Spleen (tissue), 11 donors: ENCODE results near the gene NFIA. TPM values are rescaled to one million over a fixed set of nuclear protein-coding genes. Genes with fewer than 3 reads are reported as not detected.
A peak's percentile ranks its signal among the peaks of the same experiment; 100 is the strongest.

Source experiments
- DNase-seq: peaks from one replicate; pipeline ENCODE4 v3.0.0-alpha.2; 2020
- H3K27ac ChIP-seq, 8 donors: fragments of 200-600 bp; sonication (generic) in 7 of 8; 1 replicate in 4 of 8; 2 replicates in 4 of 8; pipeline versions ENCODE4 v1.5.0 to v1.8.0; 2016 to 2021; ENCODE audit warnings: inconsistent platforms in 4 of 8, mild to moderate bottlenecking in 4 of 8, moderate library complexity in 1 of 8
- H3K27me3 ChIP-seq, 7 donors: fragments of 200-600 bp; sonication (generic) in 6 of 7; replicated peaks in 1 of 7; 1 replicate in 4 of 7; 2 replicates in 3 of 7; pipeline versions ENCODE4 v1.5.0 to v1.8.0; 2016 to 2021; ENCODE audit warnings: inconsistent platforms in 3 of 7, mild to moderate bottlenecking in 1 of 7
- H3K36me3 ChIP-seq, 6 donors: fragments of 200-600 bp; sonication (generic) in 5 of 6; 1 replicate in 4 of 6; 2 replicates in 2 of 6; pipeline versions ENCODE4 v1.5.0 to v1.8.0; 2016 to 2021; ENCODE audit warnings: inconsistent platforms in 2 of 6
- H3K4me1 ChIP-seq, 6 donors: fragments of 200-600 bp; sonication (generic) in 5 of 6; 1 replicate in 3 of 6; 2 replicates in 3 of 6; pipeline versions ENCODE4 v1.5.0 to v1.8.0; 2016 to 2021; ENCODE audit warnings: inconsistent platforms in 3 of 6
- H3K4me3 ChIP-seq, 8 donors: fragments of 200-600 bp; sonication (generic) in 7 of 8; 1 replicate in 4 of 8; 2 replicates in 4 of 8; pipeline versions ENCODE4 v1.5.0 to v1.8.0; 2016 to 2021; ENCODE audit warnings: inconsistent platforms in 4 of 8, mild to moderate bottlenecking in 4 of 8, moderate library complexity in 2 of 8
- H3K9me3 ChIP-seq, 8 donors: fragments of 200-600 bp; sonication (generic) in 7 of 8; 1 replicate in 4 of 8; 2 replicates in 4 of 8; pipeline versions ENCODE4 v1.5.0 to v1.8.0; 2016 to 2021; ENCODE audit warnings: inconsistent platforms in 4 of 8
- CTCF ChIP-seq, 11 experiments: fragments of 200-600 bp in 7 of 11; fragments of 450-650 bp in 4 of 11; sonication (generic) in 4 of 11; IDR thresholded peaks in 8 of 11; conservative IDR thresholded peaks in 3 of 11; 1 replicate in 7 of 11; 2 replicates in 4 of 11; pipeline versions ENCODE4 v1.4.0 to v1.8.0; 2016 to 2021; ENCODE audit warnings: antibody characterized with exemption in 11 of 11, inconsistent platforms in 4 of 11, mild to moderate bottlenecking in 1 of 11
- POLR2A ChIP-seq, 3 donors: fragments of 450-650 bp; IDR thresholded peaks; one replicate each; pipeline ENCODE4 v1.5.1; 2017; ENCODE audit warnings: antibody characterized with exemption in 3 of 3, mild to moderate bottlenecking in 1 of 3
- POLR2AphosphoS5 ChIP-seq, 3 donors: sonication (generic); formaldehyde crosslinking; IDR thresholded peaks; one replicate each; pipeline ENCODE4 v1.5.1; 2017; ENCODE audit warnings: antibody characterized with exemption in 3 of 3
- WGBS, 5 donors: extraction: QIAGEN DNeasy Blood & Tissue Kit in 3 of 5; methylation state at CpG; one replicate each; pipeline versions ENCODE4 v1.1.5 to v1.1.7; 2013 to 2018; 5-methylcytosine and 5-hydroxymethylcytosine counted together
- intact Hi-C: fragments of 100-400 bp; cut with DNase I; formaldehyde crosslinking; loops from one replicate; pipeline ENCODE4 v1.15.0; 2023; ENCODE audit warnings: low total_unique reads
- polyA plus RNA-seq, 3 donors: library from polyadenylated mRNA; stranded (reverse); fragments of 200-250 nt; gene quantifications; one replicate each; pipeline ENCODE4 v1.2.1, GENCODE V29; 2013
- total RNA-seq, 7 donors: library from RNA; depleted of rRNA in 3 of 7; stranded (reverse); fragments of >200 nt in 3 of 7; fragmentation: NEBNext Ultra II Directional in 4 of 7; extraction: Animal tissue kit (Norgen Biotek cat#: 25700) in 4 of 7; gene quantifications; one replicate each; pipeline versions ENCODE4 v1.1.0 to v1.2.1, GENCODE V29; 2016 to 2021
- donor health status: healthy with polysubstance abuse.
- donor health status: DM: no; HTN: no; CAD: no; lungs with moderate emphysema.
- donor health status: DM: no; HTN: no; CAD: no.
- donor health status: Bipolar disorder and iron deficiency.
- donor health status: healthy.
- donor health status: DM: no; HTN: no; CAD: no.
- donor health status: DM: yes; HTN: yes; CAD: no.

NFIA gene
- total and polyA plus RNA-seq, 10 donors: 3.1 to 76.8 (median 35.5) TPM

- 82 to 92% (median 87%) methylated on average over 5 of the region's 5 CpGs for WGBS, 5 donors
These were observed 369.2 kb downstream of the NFIA start for GRCh38 chr1:61451572-61451968.

GRCh38 chr1:61452176-61453035 is 370.0 kb downstream of the NFIA start:
- intact Hi-C loops: loop anchor here (5.0 to 10.0 kb wide), 3 partner anchors 400 to 1475 kb away; no protein-coding TSS in a partner anchor
- no peaks in the 10 kb centered on the region for H3K27me3 ChIP-seq
- H3K4me3 ChIP-seq: no peak overlapping the region
- H3K36me3 ChIP-seq: peaks cover 0 to 10% (median 0%) of the 10 kb centered on the region in 6 donors
- TF ChIP-seq POLR2AphosphoS5 (IDR thresholded peaks at IDR 0.05): no peak
- no peak for TF ChIP-seq CTCF (IDR thresholded peaks at IDR 0.05 in 8 of 11, conservative IDR thresholded peaks at IDR 0.05 in 3 of 11)
- TF ChIP-seq POLR2A (IDR thresholded peaks at IDR 0.05): no peak
- DNase-seq: no peak
- peak overlapping the region in 5 of 8 donors; percentile 23 to 61 (median 39) for H3K27ac ChIP-seq
- peaks cover 6 to 42% (median 22%) of the 10 kb centered on the region in 6 donors for H3K4me1 ChIP-seq
- 16 to 25% (median 22%) methylated on average over 4 of the region's 4 CpGs for WGBS, 5 donors
- no peaks in the 10 kb centered on the region for H3K9me3 ChIP-seq

More at GRCh38 chr1:61451572-61451968, 369.2 kb downstream of the NFIA start:
- peak overlapping the region in 2 of 8 donors; percentile 8 to 44 for H3K27ac ChIP-seq
- DNase-seq: no peak
- no peak overlapping the region for H3K4me3 ChIP-seq
- intact Hi-C loops: loop anchor here (5.0 to 10.0 kb wide), 3 partner anchors 399 to 1474 kb away; no protein-coding TSS in a partner anchor
- H3K9me3 ChIP-seq: no peaks in the 10 kb centered on the region
- H3K4me1 ChIP-seq: peaks cover 6 to 41% (median 22%) of the 10 kb centered on the region in 6 donors
- H3K36me3 ChIP-seq: peaks cover 0 to 10% (median 0%) of the 10 kb centered on the region in 6 donors
- TF ChIP-seq POLR2AphosphoS5 (IDR thresholded peaks at IDR 0.05) (no peak), CTCF (IDR thresholded peaks at IDR 0.05 in 8 of 11, conservative IDR thresholded peaks at IDR 0.05 in 3 of 11) (no peak), POLR2A (IDR thresholded peaks at IDR 0.05) (no peak)
- H3K27me3 ChIP-seq: no peaks in the 10 kb centered on the region

- no peak for TF ChIP-seq POLR2A (IDR thresholded peaks at IDR 0.05)
- TF ChIP-seq CTCF (IDR thresholded peaks at IDR 0.05 in 8 of 11, conservative IDR thresholded peaks at IDR 0.05 in 3 of 11): peak; percentile 29 to 84 (median 71)
- peak in 1 of 3 donors; percentile 39 for TF ChIP-seq POLR2AphosphoS5 (IDR thresholded peaks at IDR 0.05)
- Histone ChIP-seq H3K4me3 (no peak overlapping the region), H3K36me3 (peaks cover 0 to 10% (median 0%) of the 10 kb centered on the region in 6 donors), H3K4me1 (peaks cover 6 to 51% (median 23%) of the 10 kb centered on the region in 6 donors), H3K27me3 (no peaks in the 10 kb centered on the region), H3K27ac (peak overlapping the region in 5 of 8 donors; percentile 31 to 61 (median 39)), H3K9me3 (no peaks in the 10 kb centered on the region)
- WGBS, 5 donors: 21 to 30% (median 24%) methylated on average over 10 of the region's 10 CpGs
- intact Hi-C loops: loop anchor here (5.0 to 10.0 kb wide), 3 partner anchors 401 to 1476 kb away; no protein-coding TSS in a partner anchor
- peak; percentile 85 for DNase-seq
These were observed 371.0 kb downstream of the NFIA start for GRCh38 chr1:61453111-61453961.
